Ascending aorta (tissue), 2 donors: ENCODE measurements around the gene MGMT. TPM values are rescaled to one million over a fixed set of nuclear protein-coding genes. Genes with fewer than 3 reads are reported as not detected.

Experiments used
- DNase-seq, 2 donors: peaks; one replicate each; pipeline ENCODE4 v3.0.0-alpha.2; 2019; ENCODE audit warnings: low spot score in 2 of 2
- H3K27ac ChIP-seq, 2 donors: fragments of 200-600 bp; sonication (generic); one replicate each; pipeline ENCODE4 v1.5.1; 2016 to 2017; ENCODE audit warnings: mild to moderate bottlenecking in 1 of 2
- H3K27me3 ChIP-seq: fragments of 200-600 bp; sonication (generic); one replicate; pipeline ENCODE4 v1.5.1; 2017
- H3K36me3 ChIP-seq, 2 donors: fragments of 200-600 bp; sonication (generic); one replicate each; pipeline ENCODE4 v1.5.1; 2016
- H3K4me1 ChIP-seq, 2 donors: fragments of 200-600 bp; sonication (generic); one replicate each; pipeline ENCODE4 v1.5.1; 2016 to 2017; ENCODE audit warnings: mild to moderate bottlenecking in 1 of 2
- H3K4me3 ChIP-seq, 2 donors: fragments of 200-600 bp; sonication (generic); one replicate each; pipeline ENCODE4 v1.5.1; 2016 to 2017; ENCODE audit warnings: mild to moderate bottlenecking in 1 of 2
- H3K9me3 ChIP-seq, 2 donors: fragments of 200-600 bp; sonication (generic); one replicate each; pipeline ENCODE4 v1.5.1; 2016
- intact Hi-C: fragments of 100-400 bp; cut with DNase I; formaldehyde crosslinking; loops from one replicate; pipeline ENCODE4 v1.15.1; 2023
- total RNA-seq: library from RNA; depleted of rRNA; stranded (reverse); fragments of >200 nt; gene quantifications from one replicate; pipeline ENCODE4 v1.1.0, GENCODE V29; 2016
- TF ChIP-seq, protein P1 (sequence below), 3 experiments: fragments of 200-600 bp in 2 of 3; fragments of 450-650 bp in 1 of 3; sonication (generic) in 2 of 3; IDR thresholded peaks; one replicate each; pipeline ENCODE4 v1.5.1; 2016 to 2019; ENCODE audit warnings: antibody characterized with exemption in 3 of 3, mild to moderate bottlenecking in 1 of 3, moderate library complexity in 1 of 3

Gene MGMT
- total RNA-seq, 1 donor from 2014 or later, result 7.0 TPM

DNA sequence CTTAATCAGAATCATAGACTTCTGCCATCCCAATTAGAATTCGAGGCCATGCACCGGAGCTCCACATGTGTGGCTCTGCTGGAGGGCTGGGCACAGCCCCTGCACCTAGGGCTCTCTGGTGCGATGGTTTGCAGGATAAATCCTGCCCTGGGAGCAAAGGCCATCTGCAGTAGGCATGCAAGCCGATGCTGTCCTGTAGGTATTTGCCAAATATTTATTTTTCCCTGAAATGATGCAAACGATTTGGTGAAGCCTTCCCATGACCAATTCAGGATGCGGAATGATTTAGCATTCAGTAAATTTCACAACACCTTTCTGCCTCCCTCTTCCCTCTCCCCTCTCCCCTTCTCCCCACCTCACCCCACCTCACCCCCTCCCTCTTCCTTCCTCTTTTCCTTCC, 326.4 kb downstream of the MGMT start:
- no peaks in the 10 kb centered on the region for H3K27me3 ChIP-seq
- H3K36me3 ChIP-seq, result no peaks in the 10 kb centered on the region
- H3K4me1 ChIP-seq, result no peaks in the 10 kb centered on the region
- TF ChIP-seq, protein P1, sequence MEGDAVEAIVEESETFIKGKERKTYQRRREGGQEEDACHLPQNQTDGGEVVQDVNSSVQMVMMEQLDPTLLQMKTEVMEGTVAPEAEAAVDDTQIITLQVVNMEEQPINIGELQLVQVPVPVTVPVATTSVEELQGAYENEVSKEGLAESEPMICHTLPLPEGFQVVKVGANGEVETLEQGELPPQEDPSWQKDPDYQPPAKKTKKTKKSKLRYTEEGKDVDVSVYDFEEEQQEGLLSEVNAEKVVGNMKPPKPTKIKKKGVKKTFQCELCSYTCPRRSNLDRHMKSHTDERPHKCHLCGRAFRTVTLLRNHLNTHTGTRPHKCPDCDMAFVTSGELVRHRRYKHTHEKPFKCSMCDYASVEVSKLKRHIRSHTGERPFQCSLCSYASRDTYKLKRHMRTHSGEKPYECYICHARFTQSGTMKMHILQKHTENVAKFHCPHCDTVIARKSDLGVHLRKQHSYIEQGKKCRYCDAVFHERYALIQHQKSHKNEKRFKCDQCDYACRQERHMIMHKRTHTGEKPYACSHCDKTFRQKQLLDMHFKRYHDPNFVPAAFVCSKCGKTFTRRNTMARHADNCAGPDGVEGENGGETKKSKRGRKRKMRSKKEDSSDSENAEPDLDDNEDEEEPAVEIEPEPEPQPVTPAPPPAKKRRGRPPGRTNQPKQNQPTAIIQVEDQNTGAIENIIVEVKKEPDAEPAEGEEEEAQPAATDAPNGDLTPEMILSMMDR (IDR thresholded peaks at IDR 0.05), result no peak
- intact Hi-C loops, result no loop called here
- peaks cover 0 to 17% of the 10 kb centered on the region in 2 donors for H3K9me3 ChIP-seq
- DNase-seq, result peak in 1 of 2 donors; percentile 4
- H3K27ac ChIP-seq, result no peak overlapping the region
- no peak overlapping the region for H3K4me3 ChIP-seq

DNA sequence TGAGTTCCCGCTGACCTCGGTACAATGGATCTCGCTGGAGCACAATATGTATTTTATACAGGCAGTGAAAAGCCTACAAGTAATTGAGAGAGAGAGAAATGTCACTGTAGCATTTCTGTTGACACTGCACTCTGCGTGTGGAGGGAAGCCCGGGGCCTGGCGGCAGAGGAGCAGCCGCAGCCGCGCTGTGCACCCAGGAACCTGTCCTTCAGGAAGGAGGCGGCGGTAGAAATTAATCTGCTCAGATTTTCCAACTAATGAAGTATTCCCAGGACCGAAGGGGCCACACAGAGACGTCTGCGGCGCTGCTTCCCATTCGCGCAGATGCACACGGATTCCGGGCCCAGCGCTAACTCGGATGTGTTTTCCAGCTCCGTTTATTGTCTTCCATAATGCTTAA, 327.0 kb downstream of the MGMT start:
- Histone ChIP-seq H3K4me1 (no peaks in the 10 kb centered on the region), H3K36me3 (no peaks in the 10 kb centered on the region), H3K9me3 (peaks cover 0 to 21% of the 10 kb centered on the region in 2 donors), H3K4me3 (no peak overlapping the region), H3K27me3 (no peaks in the 10 kb centered on the region), H3K27ac (no peak overlapping the region)
- intact Hi-C loops, result no loop called here
- peak in 1 of 2 donors; percentile 12 for DNase-seq
- TF ChIP-seq, protein P1 (IDR thresholded peaks at IDR 0.05), result no peak

DNA sequence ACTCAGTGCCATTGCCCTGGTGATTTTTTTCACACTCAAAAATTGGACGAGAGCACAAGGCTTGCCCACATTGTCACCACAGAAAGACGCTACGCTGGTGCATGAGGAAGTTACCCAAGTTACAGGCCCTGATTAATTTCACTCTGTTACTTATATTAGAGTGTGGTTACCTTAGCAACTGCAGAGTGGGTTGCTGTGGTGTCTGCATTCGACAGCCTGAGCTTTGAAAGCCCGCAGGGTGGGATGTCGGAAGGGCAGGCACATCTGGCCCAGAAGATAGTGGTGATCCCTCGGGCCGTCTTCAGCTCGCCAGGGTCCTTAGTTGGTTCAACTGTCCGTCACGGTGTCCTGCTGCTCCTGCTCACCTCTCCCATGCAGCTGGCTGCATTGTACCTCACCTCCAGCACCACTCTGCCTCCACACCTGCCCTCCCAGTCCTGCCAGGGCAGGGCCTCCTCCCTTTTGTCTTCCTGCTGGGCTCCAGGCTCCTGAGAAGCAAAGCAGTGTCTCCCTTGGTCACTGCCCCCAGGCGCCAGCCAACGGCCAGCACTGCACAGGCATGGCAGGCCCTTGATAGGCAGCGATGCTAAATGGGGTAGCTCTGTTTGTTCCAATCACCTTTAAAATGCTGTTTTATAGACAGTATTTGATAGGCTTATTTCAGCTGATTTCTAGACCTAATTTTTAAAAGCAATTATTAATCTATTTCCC, 329.8 kb downstream of the MGMT start:
- H3K4me3 ChIP-seq, result no peak overlapping the region
- H3K27me3 ChIP-seq, result no peaks in the 10 kb centered on the region
- H3K36me3 ChIP-seq, result no peaks in the 10 kb centered on the region
- TF ChIP-seq, protein P1 (IDR thresholded peaks at IDR 0.05), result no peak
- H3K27ac ChIP-seq, result no peak overlapping the region
- intact Hi-C loops, result no loop called here
- DNase-seq, result no peak
- H3K9me3 ChIP-seq, result peaks cover 0 to 15% of the 10 kb centered on the region in 2 donors
- H3K4me1 ChIP-seq, result no peaks in the 10 kb centered on the region

DNA sequence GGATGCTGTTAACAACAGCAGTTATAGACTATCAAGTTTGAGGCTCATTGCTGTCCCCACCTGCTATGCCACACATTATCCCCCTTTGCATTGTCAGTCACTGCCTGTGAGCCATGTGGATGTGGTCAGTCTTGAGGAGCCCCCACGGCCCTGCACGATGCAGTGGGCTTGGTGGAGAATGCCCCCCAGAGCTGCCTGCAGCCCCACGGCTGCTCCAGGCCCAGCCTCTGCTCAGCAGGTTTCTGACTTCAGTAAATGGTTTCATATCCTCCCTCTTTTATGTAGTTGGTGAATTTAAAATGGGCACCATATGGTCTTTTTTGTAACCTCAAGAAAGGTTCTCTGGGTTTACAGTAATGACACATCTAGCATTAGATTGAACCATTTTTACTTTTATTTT, 332.9 kb downstream of the MGMT start:
- no peak overlapping the region for H3K27ac ChIP-seq
- H3K27me3 ChIP-seq, result no peaks in the 10 kb centered on the region
- peaks cover 10 to 31% of the 10 kb centered on the region in 2 donors for H3K9me3 ChIP-seq
- intact Hi-C loops, result no loop called here
- no peaks in the 10 kb centered on the region for H3K36me3 ChIP-seq
- DNase-seq, result no peak
- no peak overlapping the region for H3K4me3 ChIP-seq
- TF ChIP-seq, protein P1 (IDR thresholded peaks at IDR 0.05), result no peak
- no peaks in the 10 kb centered on the region for H3K4me1 ChIP-seq

DNA sequence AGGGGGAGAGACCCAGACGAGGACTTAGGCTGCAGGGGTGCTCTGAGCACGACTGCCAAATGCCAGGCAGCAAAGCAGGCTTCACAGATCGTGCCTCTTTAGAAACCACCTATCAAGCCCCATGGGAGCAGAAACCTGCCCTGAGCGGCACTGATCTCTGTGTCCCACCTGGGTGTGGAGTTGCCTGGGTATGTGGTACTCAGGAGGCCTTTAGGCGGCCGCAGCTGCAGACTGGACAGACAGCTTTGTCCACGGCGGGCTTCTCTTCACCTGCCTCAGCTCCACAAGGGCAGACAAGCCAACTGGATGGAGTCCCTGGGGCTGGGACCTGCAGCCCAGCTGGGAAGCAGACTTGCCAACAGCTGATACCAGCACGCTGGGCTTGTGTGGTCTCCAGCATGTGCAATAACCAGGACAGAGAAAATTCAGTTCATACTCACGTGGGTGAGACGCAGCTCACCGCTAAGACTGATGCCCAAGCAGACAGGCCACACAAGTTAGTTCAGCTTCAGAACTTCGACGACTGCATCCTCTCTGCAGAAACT, 333.8 kb downstream of the MGMT start:
- intact Hi-C loops, result no loop called here
- peaks cover 10 to 31% of the 10 kb centered on the region in 2 donors for H3K9me3 ChIP-seq
- no peak for DNase-seq
- no peaks in the 10 kb centered on the region for H3K4me1 ChIP-seq
- H3K36me3 ChIP-seq, result no peaks in the 10 kb centered on the region
- no peaks in the 10 kb centered on the region for H3K27me3 ChIP-seq
- H3K4me3 ChIP-seq, result no peak overlapping the region
- H3K27ac ChIP-seq, result no peak overlapping the region
- TF ChIP-seq, protein P1 (IDR thresholded peaks at IDR 0.05), result no peak
